DMS53 (cell line): ENCODE data around the gene RTF2.
"Not testable (repeated sequence)": the region's sequence is repeated elsewhere in the genome, so short reads cannot be mapped to it uniquely, and the experiment has no call there.

Experiments
- DNase-seq: peaks from one replicate; lab custom pipeline; 2025; lab: John Stamatoyannopoulos, UW

RTF2 gene

GRCh38 chr20:56501116-56501515 is 32.7 kb downstream of the RTF2 start:
- no peak for DNase-seq

GRCh38 chr20:56503916-56504315 is 35.5 kb downstream of the RTF2 start:
- no peak for DNase-seq

- no peak for DNase-seq
Observed at GRCh38 chr20:56504373-56505005, 36.1 kb downstream of the RTF2 start.

GRCh38 chr20:56506103-56506502 is 37.7 kb downstream of the RTF2 start:
- DNase-seq: no peak

GRCh38 chr20:56511926-56512325 is 43.5 kb downstream of the RTF2 start:
- no peak for DNase-seq

GRCh38 chr20:56513161-56514150 is 45.0 kb downstream of the RTF2 start:
- no peak for DNase-seq

GRCh38 chr20:56516631-56517030 is 48.2 kb downstream of the RTF2 start:
- no peak for DNase-seq

GRCh38 chr20:56517211-56517610 is 48.8 kb downstream of the RTF2 start:
- no peak for DNase-seq

- no peak for DNase-seq
Observed at GRCh38 chr20:56517641-56518040, 49.2 kb downstream of the RTF2 start.

- no peak for DNase-seq
Observed at GRCh38 chr20:56518126-56518525, 49.7 kb downstream of the RTF2 start.

- no peak for DNase-seq
Observed at GRCh38 chr20:56518721-56519398, 50.4 kb downstream of the RTF2 start.

- DNase-seq: no peak
Observed at GRCh38 chr20:56519551-56519950, 51.1 kb downstream of the RTF2 start.

GRCh38 chr20:56520180-56520579 is 51.8 kb downstream of the RTF2 start:
- no peak for DNase-seq

- DNase-seq: not testable (repeated sequence)
Observed at GRCh38 chr20:56520746-56521354, 52.4 kb downstream of the RTF2 start.

- no peak for DNase-seq
Observed at GRCh38 chr20:56522311-56522710, 53.9 kb downstream of the RTF2 start.

GRCh38 chr20:56524444-56524843 is 56.0 kb downstream of the RTF2 start, which contains the start of gene FAM209A:
TSS of gene FAM209A (plus strand) at chr20:56524744. CDS start at chr20:56524809, 65 bp downstream.
- DNase-seq: not testable (repeated sequence)

- DNase-seq: no peak
Observed at GRCh38 chr20:56527521-56527920, 59.1 kb downstream of the RTF2 start.

- not testable (repeated sequence) for DNase-seq
Observed at GRCh38 chr20:56532946-56533345, 64.5 kb downstream of the RTF2 start, which contains the start of gene FAM209B. TSS of gene FAM209B (plus strand) at chr20:56533246. CDS start at chr20:56533342, 96 bp downstream.

- no peak for DNase-seq
Observed at GRCh38 chr20:56537997-56538396, 69.6 kb downstream of the RTF2 start.

GRCh38 chr20:56540415-56540814 is 72.0 kb downstream of the RTF2 start:
- DNase-seq: no peak

GRCh38 chr20:56542489-56543030 is 74.1 kb downstream of the RTF2 start:
- DNase-seq: no peak

- DNase-seq: no peak
Observed at GRCh38 chr20:56551571-56551970, 83.1 kb downstream of the RTF2 start.
